Measurements from ENCODE around the gene SAMD10.
A peak's percentile ranks its signal among the peaks of the same experiment; 100 is the strongest.

The SAMD10 gene

DNA sequence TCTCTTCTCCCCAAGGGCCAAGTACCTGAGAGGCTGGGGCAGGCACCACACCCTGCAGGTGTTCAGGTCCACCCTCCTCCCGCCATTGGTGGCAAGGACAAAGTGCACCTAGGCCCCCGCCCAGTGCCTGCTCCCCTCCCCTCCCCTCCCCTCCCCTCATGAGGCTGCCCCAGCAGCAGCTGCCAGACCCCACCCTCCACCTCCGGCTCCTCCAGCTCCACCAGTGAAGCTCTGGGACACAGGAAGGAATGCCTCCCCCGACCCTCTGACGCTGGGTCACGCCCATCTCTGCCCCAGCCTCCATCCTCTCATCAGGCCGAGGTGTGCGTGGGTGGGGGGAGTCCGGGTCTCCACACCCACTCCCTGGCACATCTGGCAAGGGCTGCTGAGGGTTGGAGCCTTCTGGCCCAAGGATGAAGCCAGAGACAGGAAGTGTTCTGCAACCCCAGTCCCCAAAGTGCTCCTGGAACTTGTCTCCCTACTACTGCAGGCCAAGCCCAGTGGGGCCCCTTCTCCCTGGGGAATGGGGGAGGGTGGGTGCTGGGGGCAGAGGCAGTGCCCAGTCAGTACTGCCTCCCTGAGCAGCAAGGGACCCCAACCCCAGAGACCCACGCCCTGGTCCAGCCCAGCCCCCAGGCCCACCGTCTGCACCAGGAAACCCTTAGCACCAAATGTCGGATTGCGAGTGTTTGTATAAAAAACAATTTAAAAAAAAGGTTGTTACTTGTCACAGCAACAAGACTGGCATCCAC is 21.6 kb downstream of the SAMD10 start:
- DNase-seq (ENCODE audit: low read depth in 1 of 2, low spot score in 1 of 2), result no peak

DNA sequence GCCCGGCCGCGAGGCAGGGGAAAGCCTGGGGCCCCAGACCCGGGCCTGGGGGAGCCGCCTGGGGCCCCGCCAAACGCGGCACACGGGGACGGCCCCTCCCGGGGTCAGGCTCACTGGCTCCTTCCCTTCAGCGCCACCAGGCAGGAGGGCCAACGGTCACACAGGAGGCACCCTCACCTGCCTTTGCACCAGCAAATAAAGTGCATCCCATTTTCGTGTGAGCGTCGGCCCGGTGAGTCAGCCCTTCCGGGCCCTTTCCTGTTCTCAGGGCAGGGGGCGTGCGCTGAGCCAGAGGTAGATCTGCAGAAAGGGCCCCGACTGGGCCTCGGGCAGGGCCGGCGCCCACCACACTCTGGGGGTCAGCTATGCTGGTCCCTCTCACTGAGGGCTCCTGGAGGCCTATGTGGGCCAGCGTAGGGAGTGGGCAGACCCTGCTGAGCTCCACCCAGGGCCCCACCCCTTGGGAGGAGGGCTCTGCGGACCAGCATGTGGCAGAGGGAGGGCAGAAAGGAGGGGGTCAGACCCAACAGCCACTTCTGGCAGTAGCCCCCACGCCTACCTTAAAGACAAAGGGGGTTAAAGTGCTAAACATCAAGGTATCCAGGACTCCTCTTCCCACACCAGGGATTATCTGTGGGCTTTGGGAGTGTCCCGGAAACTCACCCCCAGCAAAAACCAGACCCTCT is 22.3 kb downstream of the SAMD10 start:
- DNase-seq (ENCODE audit: low read depth in 1 of 2, low spot score in 1 of 2), result peak; percentile 49 to 63

GRCh38 chr20:63956664-63957003 is 22.8 kb downstream of the SAMD10 start:
- DNase-seq (ENCODE audit: low read depth in 1 of 2, low spot score in 1 of 2), result no peak

- peak; percentile 75 to 85 for DNase-seq (ENCODE audit: low read depth in 1 of 2, low spot score in 1 of 2)
Measured at GRCh38 chr20:63955827-63956663, 23.4 kb downstream of the SAMD10 start, which contains the start of gene UCKL1. Gene UCKL1 (minus strand): TSS chr20:63956416. CDS start chr20:63956372, 44 bp downstream.

DNA sequence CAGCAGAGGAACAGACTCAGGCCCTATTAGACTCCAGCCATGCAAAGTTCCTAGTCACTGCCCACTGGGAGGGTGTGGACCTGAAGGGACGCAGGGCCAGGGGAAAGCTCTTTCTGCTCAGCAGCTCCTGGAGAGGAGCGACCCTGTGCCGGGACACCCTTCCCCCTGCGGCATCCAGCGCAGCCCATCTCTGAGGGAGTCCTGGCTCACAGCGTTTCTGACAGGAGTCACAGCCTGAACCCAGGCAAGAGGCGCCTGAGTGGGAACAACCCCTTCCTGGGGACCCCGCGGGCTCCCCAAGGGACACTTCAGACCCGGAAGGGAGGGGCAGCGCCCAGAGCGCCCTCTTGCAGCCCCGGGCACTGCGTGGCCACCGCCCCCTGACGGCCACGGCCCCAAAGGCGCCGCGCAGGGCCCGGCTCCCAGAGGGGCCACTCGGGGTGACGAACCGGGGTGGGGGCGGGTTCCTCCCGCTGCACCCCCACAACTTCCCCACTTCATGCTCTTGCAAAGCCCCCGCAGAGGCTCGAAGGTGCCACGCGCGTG is 24.1 kb downstream of the SAMD10 start:
- DNase-seq (ENCODE audit: low read depth in 1 of 2, low spot score in 1 of 2), result no peak

DNA sequence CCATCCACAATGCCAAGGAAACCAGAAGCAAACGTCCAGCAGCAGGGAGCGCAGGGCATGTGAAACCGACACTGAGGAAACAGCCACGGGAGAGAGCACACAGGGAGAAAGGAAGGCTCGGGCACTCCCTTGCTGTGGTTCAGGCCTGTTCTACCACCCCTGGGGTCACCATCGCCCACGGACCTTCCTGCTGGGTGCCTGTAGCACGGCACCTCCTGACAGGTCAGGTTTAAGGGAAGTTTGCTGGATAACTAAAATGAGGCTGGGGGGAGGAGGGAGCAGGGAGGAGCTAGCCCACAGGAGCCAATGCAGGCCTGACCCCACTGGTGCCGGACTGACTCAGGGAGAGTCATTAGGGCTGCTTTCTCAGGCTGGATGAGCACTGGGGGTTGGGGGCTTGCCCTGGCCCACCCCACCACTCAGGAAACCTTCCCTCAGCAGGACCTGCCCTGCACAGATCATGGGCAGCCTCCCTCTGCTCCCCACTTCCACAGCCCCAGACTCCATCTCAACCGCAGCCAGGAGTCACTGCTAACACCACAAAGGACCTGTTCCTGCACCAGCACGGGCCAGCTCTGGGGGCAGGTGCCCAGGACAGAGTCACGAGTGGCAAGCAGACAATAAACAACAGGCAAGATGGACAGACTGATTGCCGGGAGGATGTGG is 25.5 kb downstream of the SAMD10 start:
- DNase-seq (ENCODE audit: low read depth in 1 of 2, low spot score in 1 of 2), result no peak

GRCh38 chr20:63952769-63953168 is 26.7 kb downstream of the SAMD10 start:
- no peak for DNase-seq (ENCODE audit: low read depth in 1 of 2, low spot score in 1 of 2)

GRCh38 chr20:63952210-63952535 is 27.3 kb downstream of the SAMD10 start:
- no peak for DNase-seq (ENCODE audit: low read depth in 1 of 2, low spot score in 1 of 2)

- no peak for DNase-seq (ENCODE audit: low read depth in 1 of 2, low spot score in 1 of 2)
Measured at GRCh38 chr20:63951398-63952209, 27.8 kb downstream of the SAMD10 start.

DNA sequence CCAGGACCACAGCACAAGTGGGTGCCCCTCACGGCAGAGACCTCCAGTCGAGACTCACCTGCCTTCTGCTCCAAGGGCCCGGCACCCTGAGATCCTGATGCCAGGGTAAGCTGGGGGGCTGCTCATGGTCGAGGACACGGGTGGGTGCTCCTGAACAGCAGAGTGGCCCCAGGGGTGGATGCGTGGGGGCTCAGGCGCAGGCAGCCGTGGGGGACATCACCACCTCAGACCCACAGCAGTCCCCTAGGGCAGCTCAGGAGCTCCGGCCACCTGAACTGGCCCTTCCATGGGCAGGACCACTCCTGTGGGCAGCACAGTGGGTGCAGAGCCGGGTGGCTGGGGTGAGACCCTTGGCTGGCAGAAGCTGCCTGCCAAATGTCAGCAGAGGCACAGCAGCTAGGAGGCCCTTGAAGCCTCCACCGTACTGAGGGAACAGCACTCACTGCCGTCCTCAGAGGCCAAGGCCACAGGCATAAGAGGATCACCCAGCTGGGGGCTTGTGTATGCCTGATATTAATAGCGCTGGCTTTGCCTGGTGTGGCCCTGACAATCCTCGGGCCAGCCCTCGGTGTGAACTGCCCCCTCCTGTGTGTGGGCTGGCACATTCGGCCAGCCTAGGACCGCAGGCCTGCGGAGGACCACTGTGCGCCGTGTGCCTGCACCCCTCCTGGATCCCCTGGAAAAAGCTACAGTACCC is 28.6 kb downstream of the SAMD10 start:
- no peak for DNase-seq (ENCODE audit: low read depth in 1 of 2, low spot score in 1 of 2)

GRCh38 chr20:63947638-63948456 is 31.6 kb downstream of the SAMD10 start:
- no peak for DNase-seq (ENCODE audit: low read depth in 1 of 2, low spot score in 1 of 2)

DNA sequence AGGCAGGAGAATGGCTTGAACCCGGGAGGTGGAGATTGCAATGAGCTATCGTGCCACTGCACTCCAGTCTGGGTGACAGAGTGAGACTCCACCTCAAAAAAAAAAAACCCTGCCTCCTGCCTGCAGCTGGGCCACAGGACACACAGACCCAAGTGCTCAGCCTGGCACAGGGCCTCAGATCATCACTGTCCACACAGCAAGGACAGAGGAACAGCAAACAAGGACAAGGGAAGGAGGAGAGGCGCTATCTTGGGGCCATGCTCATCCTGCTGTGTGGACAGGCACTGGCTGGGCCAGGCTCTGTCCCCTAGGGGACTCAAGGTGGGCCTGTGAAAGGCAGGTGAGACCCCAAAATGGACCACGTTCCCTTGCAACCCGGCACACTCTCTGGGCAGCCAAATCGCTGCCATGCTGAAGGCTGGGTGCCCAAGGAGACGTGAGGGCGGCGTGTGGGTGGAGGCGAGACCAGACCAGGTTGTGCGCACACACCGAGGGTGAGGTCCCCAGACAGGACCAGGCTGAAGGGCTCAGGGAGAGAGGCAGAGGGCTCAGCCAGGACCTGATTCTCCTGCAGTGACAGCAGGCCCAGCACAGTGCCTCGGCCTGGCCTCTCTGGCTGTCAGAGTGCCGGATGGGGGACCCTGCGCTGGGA is 32.3 kb downstream of the SAMD10 start:
- no peak for DNase-seq (ENCODE audit: low read depth in 1 of 2, low spot score in 1 of 2)

DNA sequence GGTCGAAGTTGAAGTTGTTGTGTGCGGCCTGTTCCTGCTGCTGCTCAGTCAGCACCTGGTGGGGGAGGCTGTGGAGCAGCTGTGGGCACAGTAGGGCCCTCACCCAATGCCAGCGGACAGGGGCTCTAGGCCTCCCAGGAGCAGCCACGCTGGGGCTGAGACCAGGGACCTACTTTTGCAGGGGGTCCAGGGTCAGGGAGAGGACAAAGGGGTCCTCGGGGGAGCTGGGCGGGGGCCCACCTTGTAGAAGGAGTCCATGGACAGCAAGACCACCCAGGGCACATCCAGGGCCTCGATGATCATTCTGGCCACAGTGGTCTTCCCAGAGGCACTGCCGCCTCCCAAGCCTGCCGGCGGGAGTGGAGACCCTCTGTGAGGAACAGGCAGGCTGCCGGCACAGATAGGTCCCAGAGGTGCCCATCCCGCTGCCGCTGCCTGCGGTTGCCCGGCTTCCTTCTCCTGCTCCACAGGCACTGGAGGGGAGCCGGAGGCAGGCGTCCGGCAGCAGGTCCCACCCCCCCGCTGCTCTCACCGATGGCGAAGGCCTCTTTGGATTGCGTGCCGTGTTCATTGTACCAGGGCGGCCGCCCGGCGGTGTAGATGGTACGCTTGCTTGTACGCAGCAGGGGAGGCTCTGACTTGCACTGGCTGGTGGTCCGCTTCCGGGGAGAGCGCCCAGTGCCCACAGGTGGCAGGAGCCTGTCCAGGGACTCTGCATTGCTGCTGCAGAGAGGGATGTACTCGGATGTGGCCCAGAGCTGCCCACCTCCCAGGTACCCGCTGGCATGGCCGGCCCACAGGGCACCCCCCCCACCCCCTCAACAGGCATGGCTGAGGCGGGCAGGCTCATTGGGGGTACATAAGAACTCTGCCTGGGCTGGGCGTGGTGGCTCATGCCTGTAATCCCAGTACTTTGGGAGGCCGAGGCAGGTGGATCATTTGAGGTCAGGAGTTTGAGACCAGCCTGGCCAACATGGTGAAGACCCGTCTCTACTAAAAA is 33.2 kb downstream of the SAMD10 start:
- DNase-seq (ENCODE audit: low read depth in 1 of 2, low spot score in 1 of 2), result no peak

- DNase-seq (ENCODE audit: low read depth in 1 of 2, low spot score in 1 of 2), result no peak
Measured at GRCh38 chr20:63945031-63945658, 34.3 kb downstream of the SAMD10 start.

DNA sequence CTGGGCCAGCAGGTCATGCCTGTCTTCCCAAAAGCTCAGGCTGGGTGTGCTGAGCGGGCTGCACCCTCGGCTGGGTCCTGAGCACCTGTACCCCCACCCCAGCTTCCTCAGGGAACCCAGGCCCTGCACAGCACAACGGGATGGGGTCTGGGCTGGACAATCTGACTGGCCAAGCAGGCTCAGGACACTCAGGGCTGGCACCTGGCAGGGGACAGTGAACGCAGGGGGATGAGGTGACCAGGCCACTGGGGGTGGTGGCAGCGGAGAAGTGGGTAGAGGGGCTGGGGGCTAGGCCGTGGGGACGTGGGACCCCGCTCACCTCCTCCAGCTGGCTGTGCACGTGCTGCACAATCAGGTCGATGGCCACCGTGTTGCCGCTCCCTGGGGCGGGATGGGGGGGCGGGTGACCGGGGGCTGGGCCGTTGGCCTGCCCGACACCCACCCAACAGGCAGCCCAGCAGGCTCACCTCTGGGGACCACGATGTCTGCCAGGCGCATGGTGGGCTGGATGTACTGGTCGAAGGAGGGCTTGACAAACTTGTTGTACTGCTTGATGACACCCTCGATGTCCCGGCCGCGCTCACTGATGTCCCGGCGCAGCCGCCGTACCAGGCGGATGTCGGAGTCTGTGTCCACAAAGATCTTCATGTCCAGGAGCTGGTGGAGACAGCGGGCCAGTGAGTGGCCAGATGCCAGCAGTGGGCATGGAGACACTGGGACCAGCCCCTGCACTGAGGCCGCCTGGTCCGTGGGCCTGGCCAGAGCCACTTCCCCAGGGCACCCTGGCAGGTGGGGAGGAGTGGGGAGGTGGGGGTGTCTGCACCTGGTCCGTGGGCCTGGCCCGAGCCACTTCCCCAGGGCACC is 35.1 kb downstream of the SAMD10 start:
- DNase-seq (ENCODE audit: low read depth in 1 of 2, low spot score in 1 of 2), result no peak

- DNase-seq (ENCODE audit: low read depth in 1 of 2, low spot score in 1 of 2), result no peak
Measured at GRCh38 chr20:63943808-63944077, 35.7 kb downstream of the SAMD10 start.
